ENCODE data around the gene RAI14. TPM values are rescaled to one million over a fixed set of nuclear protein-coding genes. Genes with fewer than 3 reads are reported as not detected.

Gene RAI14
- total RNA-seq, 4 donors from 2014 or later: 45.8 to 143 (median 80.5) TPM

DNA sequence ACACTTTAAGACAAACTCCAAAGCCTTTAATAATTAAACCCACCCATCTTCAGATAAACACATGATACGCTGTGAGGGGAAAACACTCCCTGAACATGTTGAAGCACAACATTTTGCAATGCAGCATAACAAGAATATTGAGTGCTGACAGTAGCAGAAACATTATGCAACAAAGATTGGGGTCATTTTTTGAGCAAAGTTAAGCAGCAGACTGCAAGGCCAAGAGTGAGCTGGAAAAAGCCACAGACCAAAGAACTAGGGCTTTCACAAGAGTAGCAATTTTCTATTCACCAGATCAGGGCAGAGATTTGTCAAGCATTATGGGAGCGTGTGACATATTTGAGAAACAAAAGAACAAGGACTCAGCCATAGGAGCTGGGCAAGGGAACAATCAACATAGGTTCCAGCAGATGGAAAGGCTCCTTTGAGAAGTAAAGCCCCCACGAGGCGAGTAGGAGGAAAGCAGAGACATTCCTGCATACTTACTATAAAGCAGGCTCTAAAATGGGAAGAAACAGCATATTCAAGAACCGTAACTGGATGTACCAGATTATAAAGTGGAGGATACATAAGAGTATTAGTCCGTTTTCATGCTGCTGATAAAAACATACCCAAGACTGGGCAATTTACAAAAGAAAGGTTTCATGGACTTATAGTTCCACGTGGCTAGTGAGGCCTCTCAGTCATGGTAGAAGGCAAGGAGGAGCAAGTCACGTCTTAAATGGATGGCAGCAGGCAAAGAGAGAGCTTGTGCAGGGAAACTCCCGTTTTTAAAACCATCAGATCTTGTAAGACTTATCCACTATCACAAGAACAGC lies 178.1 kb downstream of the RAI14 start:
- Histone ChIP-seq H3K9me3 (no peaks in the 10 kb centered on the region), H3K4me1 (no peaks in the 10 kb centered on the region), H3K4me3 (no peak overlapping the region), H3K27ac (peak overlapping the region in 1 of 4 donors; percentile 26), H3K36me3 (peaks cover 0 to 39% of the 10 kb centered on the region in 2 donors), H3K27me3 (no peaks in the 10 kb centered on the region)
- ATAC-seq: peak; percentile 58
- TF ChIP-seq, protein P1, sequence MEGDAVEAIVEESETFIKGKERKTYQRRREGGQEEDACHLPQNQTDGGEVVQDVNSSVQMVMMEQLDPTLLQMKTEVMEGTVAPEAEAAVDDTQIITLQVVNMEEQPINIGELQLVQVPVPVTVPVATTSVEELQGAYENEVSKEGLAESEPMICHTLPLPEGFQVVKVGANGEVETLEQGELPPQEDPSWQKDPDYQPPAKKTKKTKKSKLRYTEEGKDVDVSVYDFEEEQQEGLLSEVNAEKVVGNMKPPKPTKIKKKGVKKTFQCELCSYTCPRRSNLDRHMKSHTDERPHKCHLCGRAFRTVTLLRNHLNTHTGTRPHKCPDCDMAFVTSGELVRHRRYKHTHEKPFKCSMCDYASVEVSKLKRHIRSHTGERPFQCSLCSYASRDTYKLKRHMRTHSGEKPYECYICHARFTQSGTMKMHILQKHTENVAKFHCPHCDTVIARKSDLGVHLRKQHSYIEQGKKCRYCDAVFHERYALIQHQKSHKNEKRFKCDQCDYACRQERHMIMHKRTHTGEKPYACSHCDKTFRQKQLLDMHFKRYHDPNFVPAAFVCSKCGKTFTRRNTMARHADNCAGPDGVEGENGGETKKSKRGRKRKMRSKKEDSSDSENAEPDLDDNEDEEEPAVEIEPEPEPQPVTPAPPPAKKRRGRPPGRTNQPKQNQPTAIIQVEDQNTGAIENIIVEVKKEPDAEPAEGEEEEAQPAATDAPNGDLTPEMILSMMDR (IDR thresholded peaks at IDR 0.05): no peak
- TF ChIP-seq POLR2A (IDR thresholded peaks at IDR 0.05) (no peak), POLR2AphosphoS5 (IDR thresholded peaks at IDR 0.05) (no peak), EP300 (IDR thresholded peaks at IDR 0.05) (no peak)
- 69 to 70% methylated on average over 6 to 9 of the region's 9 CpGs for WGBS, 2 donors (ENCODE audit: low coverage in 1 of 2)

DNA sequence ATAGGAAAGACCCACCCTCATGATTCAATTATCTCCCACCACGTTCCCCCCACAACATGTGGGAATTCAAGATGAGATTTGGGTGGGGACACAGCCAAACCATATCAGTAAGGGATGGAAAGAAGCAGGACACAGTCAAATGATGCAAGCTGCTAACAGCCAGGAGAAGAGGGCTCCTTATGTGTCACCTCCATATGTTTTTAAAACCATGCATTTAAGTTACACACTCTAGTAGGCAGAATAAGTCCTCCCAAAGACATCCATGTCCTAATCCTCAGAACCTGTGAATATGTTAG lies 178.6 kb downstream of the RAI14 start:
- Histone ChIP-seq H3K4me1 (peaks cover 0 to 5% (median 0%) of the 10 kb centered on the region in 3 donors), H3K4me3 (no peak overlapping the region), H3K36me3 (peaks cover 0 to 35% of the 10 kb centered on the region in 2 donors)

DNA sequence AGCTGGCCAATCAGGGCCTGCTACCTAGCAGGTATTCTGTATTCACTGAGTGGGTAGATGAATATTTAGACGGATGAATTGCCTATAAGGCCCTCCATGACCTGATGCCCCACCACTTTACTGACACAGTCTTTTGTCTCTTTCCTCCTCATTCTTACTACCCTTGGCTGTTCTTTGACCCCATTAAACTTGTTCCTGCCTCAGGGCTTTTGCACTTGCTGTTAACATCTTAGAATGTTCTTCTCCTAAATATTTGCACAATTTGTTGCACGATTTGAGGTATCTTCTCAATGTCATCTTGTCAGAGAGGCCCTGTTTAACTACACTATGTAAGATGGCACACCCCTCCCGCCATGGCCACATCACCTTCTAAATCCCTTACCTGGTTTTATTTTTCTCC lies 179.5 kb downstream of the RAI14 start:
- TF ChIP-seq, protein P1 (IDR thresholded peaks at IDR 0.05): no peak
- TF ChIP-seq POLR2A (IDR thresholded peaks at IDR 0.05): no peak
- TF ChIP-seq EP300 (IDR thresholded peaks at IDR 0.05): no peak
- TF ChIP-seq POLR2AphosphoS5 (IDR thresholded peaks at IDR 0.05): no peak
- Histone ChIP-seq H3K36me3 (peaks cover 0 to 25% of the 10 kb centered on the region in 2 donors), H3K27me3 (no peaks in the 10 kb centered on the region), H3K9me3 (no peaks in the 10 kb centered on the region), H3K4me3 (no peak overlapping the region), H3K27ac (no peak overlapping the region), H3K4me1 (peaks cover 0 to 7% (median 0%) of the 10 kb centered on the region in 3 donors)
- ATAC-seq: no peak
- WGBS, 2 donors (ENCODE audit: low coverage in 1 of 2): 69 to 93% methylated on average over 3 of the region's 3 CpGs

More for the DNA sequence above, 178.6 kb downstream of the RAI14 start:
- no peak for TF ChIP-seq POLR2AphosphoS5 (IDR thresholded peaks at IDR 0.05)
- no peak for TF ChIP-seq EP300 (IDR thresholded peaks at IDR 0.05)
- TF ChIP-seq POLR2A (IDR thresholded peaks at IDR 0.05): no peak
- TF ChIP-seq, protein P1 (IDR thresholded peaks at IDR 0.05): no peak
- 58% methylated on average over 1 of the region's 1 CpG; no CpG with 5 or more reads in 1 of the 2 donors for WGBS, 2 donors (ENCODE audit: low coverage in 1 of 2)
- no peak for ATAC-seq
- Histone ChIP-seq H3K9me3 (no peaks in the 10 kb centered on the region), H3K27me3 (no peaks in the 10 kb centered on the region), H3K27ac (no peak overlapping the region)

DNA sequence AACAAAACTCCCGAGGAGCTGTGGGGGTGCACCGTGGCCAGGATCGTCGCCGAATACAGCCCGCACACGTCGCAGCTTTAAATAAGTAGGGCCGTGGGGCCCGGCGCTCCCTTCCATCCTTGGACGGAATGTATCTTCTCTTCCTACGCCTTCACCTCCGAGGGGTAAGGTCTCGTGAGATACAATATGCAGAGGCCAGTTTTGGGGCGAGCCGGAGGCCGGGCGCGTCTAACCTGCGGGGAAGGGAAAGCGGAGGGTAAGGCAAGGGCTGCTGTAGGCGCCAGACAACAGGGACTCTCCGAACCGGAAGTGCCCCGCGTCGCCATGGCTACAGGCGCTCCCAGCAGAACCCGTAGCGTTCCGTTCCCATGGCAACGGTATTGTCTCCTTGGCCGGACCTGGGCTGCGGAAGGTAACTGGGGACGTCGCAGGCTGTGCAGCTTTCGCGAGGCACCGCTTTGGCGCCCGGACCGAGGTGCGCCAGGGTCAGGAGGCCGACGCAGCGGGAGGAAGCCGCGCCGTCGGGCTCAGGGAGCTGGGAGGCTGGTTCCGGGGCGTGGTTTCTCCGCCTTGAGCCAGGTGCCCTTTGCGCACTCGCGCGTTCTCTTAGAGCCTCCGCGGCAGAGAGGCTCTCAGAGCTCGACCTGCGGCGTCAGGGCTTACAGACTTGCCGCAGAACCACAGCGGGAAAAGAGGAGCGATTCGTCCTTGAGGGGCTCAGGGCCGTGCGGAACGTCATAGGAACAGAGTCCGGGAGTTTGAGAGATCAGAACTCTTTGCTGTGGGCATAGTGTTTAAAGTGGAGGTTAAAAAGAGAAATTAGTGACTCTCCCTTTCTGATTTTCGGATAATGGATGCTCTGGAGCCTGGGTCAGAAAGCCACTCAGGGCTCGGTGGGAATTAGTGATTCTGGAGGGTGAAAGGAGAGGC lies 182.9 kb downstream of the RAI14 start, which contains the start of gene TTC23L:
Gene TTC23L, plus strand, starts transcription at position 380 of the 930 bp plus-strand sequence. CDS start 1,508 bp downstream, outside the sequence.
- WGBS, 2 donors (ENCODE audit: low coverage in 1 of 2): 0 to 3% methylated on average over 19 to 26 of the region's 73 CpGs
- Histone ChIP-seq H3K27me3 (no peaks in the 10 kb centered on the region), H3K4me1 (peaks cover 0 to 7% (median 0%) of the 10 kb centered on the region in 3 donors), H3K27ac (peak within 1 kb of the TSS in 3 of 4 donors; percentile 66 to 82 (median 74)), H3K9me3 (no peaks in the 10 kb centered on the region), H3K4me3 (peak within 1 kb of the TSS; percentile 43 to 82), H3K36me3 (no peaks in the 10 kb centered on the region)
- ATAC-seq: peak; percentile 91
- TF ChIP-seq, protein P1 (IDR thresholded peaks at IDR 0.05): no peak
- TF ChIP-seq POLR2AphosphoS5 (IDR thresholded peaks at IDR 0.05): peak; percentile 31
- peak; percentile 35 to 49 for TF ChIP-seq POLR2A (IDR thresholded peaks at IDR 0.05)
- TF ChIP-seq EP300 (IDR thresholded peaks at IDR 0.05): no peak
